Measurements from ENCODE around the gene ZNF556.

ZNF556 gene

DNA sequence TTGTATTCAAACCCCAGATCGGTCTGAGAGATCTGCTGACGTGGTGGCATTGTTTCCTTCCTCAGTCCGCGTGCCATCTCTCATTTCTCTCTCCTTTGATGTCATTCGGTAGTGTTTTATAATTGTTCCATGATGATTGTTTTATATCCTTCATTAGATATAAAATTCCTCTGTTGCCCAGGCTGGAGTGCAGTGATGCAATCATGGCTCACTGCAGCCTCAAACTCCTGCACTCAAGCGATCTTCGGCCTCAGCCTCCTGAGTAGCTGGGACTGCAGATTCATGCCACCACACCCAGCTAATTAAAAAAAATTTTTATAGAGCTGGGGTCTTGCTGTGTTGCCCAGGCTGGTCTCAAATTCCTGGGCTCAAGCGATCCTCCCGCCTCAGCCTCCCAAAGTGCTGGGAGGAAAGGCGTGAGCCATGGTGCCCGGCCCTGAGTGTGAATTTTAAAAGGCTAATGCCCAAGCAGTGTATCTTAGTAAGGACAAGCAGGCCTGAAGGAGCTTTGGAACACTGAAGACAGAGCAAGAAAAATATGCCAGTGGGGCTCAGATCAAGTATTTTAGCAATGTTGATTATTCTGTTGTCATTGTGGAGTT is 38.9 kb downstream of the ZNF556 start:
- no peak for DNase-seq (ENCODE audit: low spot score)

DNA sequence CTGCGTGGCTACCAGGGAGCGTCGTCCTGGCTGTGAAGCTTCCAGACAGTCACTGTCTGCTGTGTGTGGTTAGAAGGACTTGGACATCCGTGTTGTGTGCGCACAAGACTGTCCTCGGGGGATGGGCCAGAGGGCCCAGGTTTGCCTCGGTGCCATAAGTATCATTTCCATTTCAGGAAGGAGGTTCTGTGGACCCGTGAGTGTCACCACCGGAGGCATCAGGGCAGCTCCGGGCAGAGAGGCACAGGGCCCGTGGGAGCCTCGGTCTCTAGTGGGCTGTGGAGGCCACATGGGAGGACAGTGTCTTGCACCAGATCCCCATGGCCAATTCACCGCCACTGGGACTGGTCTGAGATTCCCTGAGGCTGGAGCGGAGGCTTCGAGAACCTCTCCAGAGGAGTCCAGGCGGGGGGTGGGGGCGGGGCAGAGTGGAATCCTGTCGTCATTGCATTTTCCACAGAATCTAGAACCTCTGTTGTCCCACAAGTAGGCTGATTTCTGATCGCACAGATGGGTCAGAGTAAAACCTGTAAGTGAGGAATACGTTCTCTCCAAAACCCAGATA is 39.6 kb downstream of the ZNF556 start:
- no peak for DNase-seq (ENCODE audit: low spot score)

DNA sequence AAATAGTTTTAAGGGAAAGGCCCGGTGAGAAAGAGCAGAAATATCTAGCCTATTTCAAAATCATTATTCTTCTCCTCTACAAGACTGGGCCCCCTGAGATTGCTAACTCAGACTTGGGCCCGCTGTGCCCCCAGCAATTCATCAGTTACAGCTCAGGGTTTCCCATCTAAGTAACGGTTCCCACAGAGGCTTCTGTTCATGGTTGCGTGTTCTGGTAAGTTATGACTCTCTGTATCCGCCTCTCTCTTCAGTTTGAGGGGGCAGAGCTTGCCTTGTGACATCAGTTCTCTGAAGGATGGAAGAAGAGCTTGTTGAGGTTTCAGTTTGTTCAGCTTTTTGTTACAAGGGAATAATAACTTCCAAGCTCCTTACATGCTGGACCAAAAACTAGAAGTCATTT is 45.2 kb downstream of the ZNF556 start:
- DNase-seq (ENCODE audit: low spot score): no peak

DNA sequence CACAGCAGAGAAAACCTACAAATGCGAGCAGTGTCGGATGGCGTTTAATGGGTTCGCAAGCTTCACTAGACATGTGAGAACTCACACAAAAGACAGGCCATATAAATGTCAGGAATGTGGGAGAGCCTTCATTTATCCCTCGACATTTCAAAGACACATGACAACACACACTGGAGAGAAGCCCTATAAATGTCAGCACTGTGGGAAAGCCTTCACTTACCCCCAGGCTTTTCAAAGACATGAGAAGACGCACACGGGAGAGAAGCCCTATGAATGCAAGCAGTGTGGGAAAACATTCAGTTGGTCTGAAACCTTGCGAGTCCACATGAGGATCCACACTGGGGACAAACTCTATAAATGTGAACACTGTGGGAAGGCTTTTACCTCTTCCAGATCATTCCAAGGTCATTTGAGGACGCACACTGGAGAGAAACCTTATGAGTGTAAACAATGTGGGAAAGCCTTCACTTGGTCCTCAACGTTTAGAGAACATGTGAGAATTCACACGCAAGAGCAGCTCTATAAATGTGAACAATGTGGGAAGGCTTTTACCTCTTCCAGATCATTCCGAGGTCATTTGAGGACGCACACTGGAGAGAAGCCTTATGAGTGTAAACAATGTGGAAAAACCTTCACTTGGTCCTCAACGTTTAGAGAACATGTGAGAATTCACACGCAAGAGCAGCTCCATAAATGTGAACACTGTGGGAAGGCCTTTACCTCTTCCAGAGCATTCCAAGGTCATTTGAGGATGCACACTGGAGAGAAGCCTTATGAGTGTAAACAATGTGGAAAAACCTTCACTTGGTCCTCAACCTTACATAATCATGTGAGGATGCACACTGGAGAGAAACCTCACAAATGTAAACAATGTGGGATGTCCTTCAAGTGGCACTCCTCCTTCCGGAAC is 50.4 kb downstream of the ZNF556 start:
- no peak for DNase-seq (ENCODE audit: low spot score)

DNA sequence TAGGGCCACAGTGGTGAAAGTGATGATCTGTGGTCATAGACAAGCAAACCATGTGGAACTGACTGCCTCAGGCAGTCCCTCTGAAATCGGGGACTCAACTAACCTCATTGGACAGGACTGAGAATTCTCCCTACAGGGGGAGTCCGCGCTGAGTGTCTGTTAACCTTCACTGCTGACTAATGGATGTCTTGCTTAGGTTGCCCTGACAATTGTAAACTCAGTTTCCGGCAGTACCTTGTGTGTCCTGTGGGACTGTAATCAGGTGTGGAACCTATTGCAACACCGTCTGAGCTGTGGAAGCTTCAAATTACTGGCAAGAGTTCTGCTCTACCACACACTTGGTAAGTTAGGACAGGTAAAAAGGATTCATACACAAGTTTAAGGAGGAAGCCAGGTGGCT is 55.9 kb downstream of the ZNF556 start:
- DNase-seq (ENCODE audit: low spot score): no peak

DNA sequence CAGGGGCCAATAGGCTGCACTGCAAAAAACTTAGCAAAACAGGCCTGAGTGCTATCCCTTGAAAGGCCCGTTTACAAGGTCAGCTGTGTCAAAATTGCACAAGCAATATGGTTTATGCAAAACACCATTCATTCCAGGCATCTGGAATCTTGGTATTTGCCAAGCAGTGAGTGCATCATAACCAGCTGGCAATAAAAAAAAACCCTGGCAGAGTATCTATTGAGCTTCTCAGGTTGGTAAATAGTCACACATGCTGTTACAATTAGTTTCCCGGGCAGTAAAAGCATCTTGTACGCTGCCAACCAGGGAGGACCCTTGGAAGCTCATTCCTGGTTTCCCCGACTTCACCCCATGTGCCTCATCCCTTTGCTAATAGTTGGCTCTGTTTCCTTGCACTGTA is 56.4 kb downstream of the ZNF556 start:
- DNase-seq (ENCODE audit: low spot score): no peak

DNA sequence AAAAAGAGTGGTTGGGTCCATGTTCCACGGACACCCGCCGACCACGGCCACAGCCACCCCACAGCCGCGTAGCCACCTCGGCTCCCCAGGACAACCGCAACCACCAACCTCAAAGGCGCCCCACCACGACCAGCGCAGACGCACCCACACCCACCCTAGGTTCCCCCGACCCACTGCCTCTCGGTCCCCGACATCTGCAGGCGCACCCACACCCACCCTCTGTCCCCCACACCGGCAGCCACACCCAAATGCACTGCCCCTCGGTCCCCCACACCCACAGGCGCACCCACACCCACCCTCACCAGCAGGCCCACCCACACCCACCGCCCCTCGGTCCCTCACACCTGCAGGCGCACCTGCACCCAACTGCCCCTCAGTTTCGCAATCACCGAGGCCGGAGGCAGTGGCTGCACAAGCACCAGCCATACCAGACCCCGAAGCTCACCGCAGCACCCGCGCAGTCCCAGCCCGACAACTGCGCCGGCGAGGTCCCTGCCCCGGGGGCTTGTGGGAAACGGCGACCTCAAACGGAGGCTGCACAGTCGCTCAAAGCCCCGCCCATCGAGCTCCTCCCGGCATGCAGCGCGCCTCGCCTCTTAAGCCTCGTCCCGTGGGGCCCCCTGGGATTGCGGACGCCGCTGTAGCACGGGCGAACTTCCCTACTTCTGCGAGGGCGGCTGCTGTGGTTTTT is 59.4 kb downstream of the ZNF556 start:
- no peak for DNase-seq (ENCODE audit: low spot score)

DNA sequence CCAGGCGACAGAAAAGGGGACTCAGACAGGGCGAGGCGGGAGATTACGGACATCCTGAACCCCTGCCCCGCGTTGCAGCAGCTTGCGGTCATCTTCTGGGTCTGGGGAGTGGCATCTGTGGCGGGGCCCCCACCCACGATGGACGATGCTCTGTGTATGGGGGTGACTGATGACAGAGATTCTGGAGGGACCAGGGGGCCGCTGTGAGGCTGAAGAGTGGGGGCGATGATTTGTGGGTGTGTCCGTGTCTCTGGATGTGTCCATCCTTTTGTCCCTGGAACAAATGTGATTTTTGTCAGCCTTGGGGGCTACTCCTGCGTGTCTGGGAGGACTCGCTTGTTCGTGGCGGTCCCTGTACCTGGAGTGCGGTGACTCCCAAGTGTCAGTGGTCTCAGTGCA is 59.9 kb downstream of the ZNF556 start:
- DNase-seq (ENCODE audit: low spot score): no peak
